ENCODE measurements around the gene TMEM59L. TPM values are rescaled to one million over a fixed set of nuclear protein-coding genes. Genes with fewer than 3 reads are reported as not detected.

The TMEM59L gene
- polyA plus RNA-seq, 1 experiment = 1.6 TPM

GRCh38 chr19:18663940-18664530, 51.4 kb downstream of the TMEM59L start:
- Histone ChIP-seq H3K4me3 (ENCODE audit: low read depth, low read length) (no peak overlapping the region), H3K27me3 (ENCODE audit: control insufficient read depth, insufficient read depth, low read length) (no peaks in the 10 kb centered on the region), H3K36me3 (ENCODE audit: control insufficient read depth, insufficient read depth, low read length) (peaks cover 11% of the 10 kb centered on the region)
- DNase-seq (ENCODE audit: low read depth) = no peak
- POLR2A ChIA-PET = no interaction called here
- no peak for TF ChIP-seq CTCF (IDR thresholded peaks at IDR 0.05; ENCODE audit: insufficient read depth, low read depth, low read length)
- CTCF ChIA-PET = interaction anchor here (1.1 kb wide), 1 partner anchor 70 kb away, joined by 4 read pairs; no protein-coding TSS in a partner anchor

- Histone ChIP-seq H3K36me3 (ENCODE audit: control insufficient read depth, insufficient read depth, low read length) (peaks cover 11% of the 10 kb centered on the region), H3K4me3 (ENCODE audit: low read depth, low read length) (no peak overlapping the region), H3K27me3 (ENCODE audit: control insufficient read depth, insufficient read depth, low read length) (no peaks in the 10 kb centered on the region)
- POLR2A ChIA-PET = no interaction called here
- CTCF ChIA-PET = no interaction called here
- no peak for TF ChIP-seq CTCF (IDR thresholded peaks at IDR 0.05; ENCODE audit: insufficient read depth, low read depth, low read length)
- DNase-seq (ENCODE audit: low read depth) = no peak
Measured at GRCh38 chr19:18665771-18666202, 53.1 kb downstream of the TMEM59L start.

GRCh38 chr19:18666317-18666716, 53.6 kb downstream of the TMEM59L start:
- TF ChIP-seq CTCF (IDR thresholded peaks at IDR 0.05; ENCODE audit: insufficient read depth, low read depth, low read length) = no peak
- DNase-seq (ENCODE audit: low read depth) = no peak
- ChIA-PET POLR2A (no interaction called here), CTCF (no interaction called here)
- no peak overlapping the region for H3K4me3 ChIP-seq (ENCODE audit: low read depth, low read length)
- H3K36me3 ChIP-seq (ENCODE audit: control insufficient read depth, insufficient read depth, low read length) = peaks cover 11% of the 10 kb centered on the region
- no peaks in the 10 kb centered on the region for H3K27me3 ChIP-seq (ENCODE audit: control insufficient read depth, insufficient read depth, low read length)

GRCh38 chr19:18666784-18667183, 54.1 kb downstream of the TMEM59L start:
- H3K27me3 ChIP-seq (ENCODE audit: control insufficient read depth, insufficient read depth, low read length) = no peaks in the 10 kb centered on the region
- TF ChIP-seq CTCF (IDR thresholded peaks at IDR 0.05; ENCODE audit: insufficient read depth, low read depth, low read length) = no peak
- ChIA-PET CTCF (no interaction called here), POLR2A (no interaction called here)
- peaks cover 11% of the 10 kb centered on the region for H3K36me3 ChIP-seq (ENCODE audit: control insufficient read depth, insufficient read depth, low read length)
- DNase-seq (ENCODE audit: low read depth) = no peak
- H3K4me3 ChIP-seq (ENCODE audit: low read depth, low read length) = no peak overlapping the region

- H3K27me3 ChIP-seq (ENCODE audit: control insufficient read depth, insufficient read depth, low read length) = no peaks in the 10 kb centered on the region
- TF ChIP-seq CTCF (IDR thresholded peaks at IDR 0.05; ENCODE audit: insufficient read depth, low read depth, low read length) = no peak
- peaks cover 11% of the 10 kb centered on the region for H3K36me3 ChIP-seq (ENCODE audit: control insufficient read depth, insufficient read depth, low read length)
- H3K4me3 ChIP-seq (ENCODE audit: low read depth, low read length) = no peak overlapping the region
- CTCF ChIA-PET = interaction anchor here (0.7 kb wide), 1 partner anchor 9 kb away, joined by 3 read pairs; no protein-coding TSS in a partner anchor
- POLR2A ChIA-PET = no interaction called here
- no peak for DNase-seq (ENCODE audit: low read depth)
Measured at GRCh38 chr19:18667531-18668251, 55.0 kb downstream of the TMEM59L start.
